Measurements from ENCODE around the gene URI1.
"Not testable (repeated sequence)": the region's sequence is repeated elsewhere in the genome, so short reads cannot be mapped to it uniquely, and the experiment has no call there.

URI1 gene

DNA sequence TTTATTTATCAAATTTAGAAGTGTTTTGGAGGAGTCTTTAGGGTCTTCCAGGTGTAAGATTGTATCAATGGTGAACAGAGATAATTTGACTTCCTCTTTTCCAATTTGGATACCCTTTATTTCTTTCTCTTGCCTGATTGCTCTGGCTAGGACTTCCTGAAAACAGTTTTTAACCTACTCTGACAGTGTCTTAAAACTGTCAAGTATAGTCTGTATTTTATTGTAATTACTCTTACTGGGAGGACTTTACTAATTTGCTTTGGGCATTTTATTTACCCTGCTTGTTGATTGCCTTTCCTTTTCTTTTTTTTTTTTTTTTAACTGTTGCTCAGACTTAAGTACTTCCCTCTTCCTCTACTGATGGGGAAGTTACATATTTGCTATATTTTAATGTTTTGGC is 81.3 kb downstream of the URI1 start:
- DNase-seq (ENCODE audit: low read depth in 2 of 2) = no peak

DNA sequence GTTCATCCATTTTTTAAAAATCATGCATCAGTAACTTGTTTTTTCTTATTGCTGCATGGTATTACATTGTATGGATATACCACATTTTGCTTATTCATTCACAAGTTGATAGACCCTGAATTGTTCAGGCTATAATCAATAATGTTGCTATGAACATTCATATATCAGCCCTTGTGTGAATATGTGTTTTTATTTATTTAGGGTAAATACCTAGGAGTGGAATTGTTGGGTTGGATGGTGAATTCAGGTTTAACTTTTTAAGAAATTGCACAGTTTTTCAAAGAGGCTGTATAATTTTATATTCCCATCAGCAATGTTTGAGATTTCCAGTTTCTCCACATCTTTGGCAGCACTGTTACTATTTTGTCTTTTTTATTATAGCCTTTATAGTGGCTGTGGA is 82.1 kb downstream of the URI1 start:
- DNase-seq (ENCODE audit: low read depth in 2 of 2) = no peak

DNA sequence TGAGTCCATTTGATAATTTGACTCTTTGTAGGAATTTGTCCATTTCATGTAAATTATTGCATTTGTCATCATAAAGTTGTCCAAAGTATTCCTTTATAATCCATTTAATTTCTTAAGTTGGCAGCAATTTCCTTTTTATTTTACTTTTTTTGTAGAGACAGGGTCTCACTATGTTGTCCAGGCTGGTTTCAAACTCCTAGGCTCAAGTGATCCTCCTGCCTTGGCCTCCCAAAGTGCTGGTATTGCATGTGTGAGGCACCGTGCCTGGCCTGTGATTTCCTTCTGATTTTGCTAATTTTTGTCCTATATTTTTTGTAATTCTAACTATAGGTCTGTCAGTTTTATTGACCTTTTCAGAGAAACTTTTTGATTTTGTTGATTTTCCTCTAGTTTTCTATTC is 84.9 kb downstream of the URI1 start:
- no peak for DNase-seq (ENCODE audit: low read depth in 2 of 2)

DNA sequence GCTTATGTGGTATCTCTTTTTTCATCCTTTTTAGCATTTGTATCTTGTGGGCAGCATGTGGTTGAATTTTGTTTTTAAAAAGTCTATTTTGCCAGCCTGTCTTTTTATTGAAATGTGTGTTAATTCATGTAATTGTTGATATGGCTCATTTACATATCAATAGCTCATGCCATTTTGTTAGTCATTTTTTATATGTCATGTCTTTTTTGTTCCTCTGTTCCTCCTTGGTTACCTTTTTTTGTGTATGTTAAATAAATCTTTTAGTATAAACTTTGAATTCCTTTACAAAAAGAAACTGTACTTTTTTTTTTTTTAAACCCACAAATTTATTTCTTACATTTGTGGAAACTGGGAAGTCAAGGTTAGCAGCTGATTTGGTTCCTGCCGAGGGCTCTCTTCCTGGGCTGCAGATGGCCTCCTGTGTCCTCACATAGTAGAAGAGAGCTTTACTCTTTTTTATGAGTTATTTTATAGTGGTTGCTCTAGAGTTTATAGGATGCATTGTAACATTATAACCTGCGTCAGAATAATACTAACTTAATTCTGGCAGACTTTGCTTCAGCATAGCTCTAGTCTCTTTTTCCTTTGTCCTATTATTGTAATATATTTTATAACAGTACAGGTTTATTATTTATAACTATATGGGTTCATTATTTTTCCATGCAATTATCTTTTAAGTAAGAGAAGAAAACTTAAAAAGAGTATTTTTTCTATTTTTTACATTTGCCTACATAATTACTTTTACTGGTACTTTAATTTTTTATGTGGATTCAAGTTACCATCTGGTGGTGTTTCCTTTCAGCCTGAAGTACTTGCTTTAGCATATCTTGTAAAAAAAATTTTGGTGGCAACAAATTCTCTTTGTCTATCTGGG is 86.3 kb downstream of the URI1 start:
- DNase-seq (ENCODE audit: low read depth in 2 of 2) = no peak

DNA sequence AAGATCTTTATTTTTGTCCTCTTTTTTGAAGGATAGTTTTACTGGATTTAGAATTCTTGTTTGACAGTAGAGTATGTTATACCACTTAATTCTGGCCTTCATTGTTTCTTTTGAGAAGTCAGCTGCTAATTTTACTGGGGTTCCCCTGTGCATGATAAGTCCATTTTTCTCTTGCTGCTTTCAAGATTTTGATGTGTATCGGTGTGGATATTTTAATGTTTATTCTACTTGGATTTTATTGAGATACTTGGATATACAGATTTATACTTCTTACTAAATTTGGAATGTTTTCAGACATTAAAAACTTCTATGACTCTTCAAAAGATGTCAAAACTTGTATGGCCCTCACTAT is 86.9 kb downstream of the URI1 start:
- no peak for DNase-seq (ENCODE audit: low read depth in 2 of 2)

DNA sequence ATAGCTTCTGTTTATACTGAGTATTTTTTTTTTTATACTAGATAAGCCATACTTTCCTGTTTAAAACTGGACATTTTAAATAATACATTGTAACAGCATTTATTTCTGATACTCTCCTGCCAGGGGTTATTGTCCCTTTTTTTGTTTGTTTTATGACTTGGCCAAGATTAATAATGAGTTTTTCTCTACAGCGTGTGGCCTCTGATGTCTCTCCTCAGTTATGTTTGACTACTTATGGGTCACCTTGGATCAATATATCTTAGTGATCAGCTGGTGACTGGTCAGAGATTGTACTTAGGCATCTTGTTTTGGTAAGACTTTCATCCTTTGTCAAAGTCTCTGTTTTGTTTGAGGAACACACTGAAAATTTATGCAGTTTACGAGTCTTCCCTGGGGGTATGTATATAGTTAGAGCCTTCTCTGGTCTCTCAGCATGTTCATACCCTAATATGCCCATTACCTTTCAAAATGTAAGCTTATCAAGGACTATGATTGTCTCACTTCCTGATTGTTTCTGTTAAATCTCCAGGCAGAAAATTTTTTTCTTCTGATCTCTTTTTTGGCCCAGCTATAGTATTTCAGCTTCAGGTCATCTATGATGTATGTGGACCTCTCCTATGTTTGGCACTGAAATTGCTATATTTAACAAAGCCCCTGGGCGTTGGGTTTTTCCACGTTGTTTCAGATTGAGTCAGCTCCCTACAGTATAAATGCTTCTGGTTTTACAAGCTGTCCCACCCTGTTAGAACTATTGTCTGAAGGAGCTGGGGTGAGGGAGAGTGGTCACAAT is 87.9 kb downstream of the URI1 start:
- no peak for DNase-seq (ENCODE audit: low read depth in 2 of 2)

DNA sequence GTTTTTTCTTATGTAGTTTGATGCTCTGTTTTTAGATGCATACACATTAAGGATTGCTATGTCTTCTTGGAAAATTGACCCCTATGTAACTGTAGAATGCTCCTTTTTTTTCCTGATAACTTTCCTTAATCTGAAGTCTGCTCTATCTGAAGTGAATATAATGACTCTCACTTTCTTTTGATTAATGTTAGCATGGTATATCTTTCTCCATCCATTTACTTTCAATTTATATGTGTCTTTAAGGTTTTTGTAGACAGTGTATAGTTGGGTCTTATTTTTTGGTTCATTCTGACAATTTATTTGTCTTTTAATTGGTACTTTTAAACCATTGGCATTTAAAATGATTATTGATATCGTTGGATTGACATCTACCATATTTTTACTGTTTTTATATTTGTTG is 92.3 kb downstream of the URI1 start:
- no peak for DNase-seq (ENCODE audit: low read depth in 2 of 2)

DNA sequence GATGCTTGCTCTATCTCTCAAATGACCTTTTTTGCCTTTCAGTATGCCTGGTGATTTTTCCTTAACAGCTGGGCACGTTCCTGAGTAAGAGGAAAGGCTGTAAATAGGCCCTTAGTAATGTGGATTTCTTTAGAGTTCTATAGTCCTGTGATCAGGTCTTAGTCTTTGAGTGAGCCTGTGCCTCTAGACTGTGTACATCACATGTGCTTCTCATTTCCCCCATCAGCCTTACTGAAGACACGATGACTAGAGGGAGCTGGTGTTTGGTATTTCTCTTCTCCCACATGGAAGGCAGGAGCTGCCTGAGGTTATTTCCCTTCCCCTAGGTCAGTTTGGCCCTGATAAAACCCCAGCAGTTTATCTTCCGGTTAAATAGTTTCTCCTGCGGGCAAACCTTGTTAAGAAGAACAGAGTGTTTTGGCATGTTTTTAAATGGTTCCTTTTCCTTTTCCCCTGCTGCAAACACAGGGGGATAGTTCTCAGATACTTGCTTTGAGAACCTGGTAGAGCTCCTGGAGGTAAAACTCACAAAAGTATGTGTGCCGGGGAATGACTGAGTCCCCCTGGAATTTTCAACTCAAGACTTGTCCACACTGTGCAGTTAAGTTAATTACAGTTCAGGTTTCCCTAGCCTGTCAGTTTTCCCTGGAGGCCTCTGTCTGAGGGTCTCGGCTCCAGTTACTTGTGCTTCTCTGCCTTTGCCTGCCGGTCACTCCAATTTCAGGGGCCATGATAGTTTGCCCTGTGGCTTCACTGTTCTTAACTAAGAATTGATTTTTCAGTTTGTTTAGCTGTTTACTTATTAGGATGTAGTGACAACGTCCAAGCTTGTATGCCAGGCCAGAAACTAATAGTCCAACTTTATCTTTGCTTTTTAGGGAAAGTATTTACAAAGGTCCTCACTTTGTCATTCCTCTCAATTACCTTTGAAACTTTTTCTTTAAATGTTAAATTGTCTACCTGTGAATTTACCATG is 94.4 kb downstream of the URI1 start:
- DNase-seq (ENCODE audit: low read depth in 2 of 2) = no peak

DNA sequence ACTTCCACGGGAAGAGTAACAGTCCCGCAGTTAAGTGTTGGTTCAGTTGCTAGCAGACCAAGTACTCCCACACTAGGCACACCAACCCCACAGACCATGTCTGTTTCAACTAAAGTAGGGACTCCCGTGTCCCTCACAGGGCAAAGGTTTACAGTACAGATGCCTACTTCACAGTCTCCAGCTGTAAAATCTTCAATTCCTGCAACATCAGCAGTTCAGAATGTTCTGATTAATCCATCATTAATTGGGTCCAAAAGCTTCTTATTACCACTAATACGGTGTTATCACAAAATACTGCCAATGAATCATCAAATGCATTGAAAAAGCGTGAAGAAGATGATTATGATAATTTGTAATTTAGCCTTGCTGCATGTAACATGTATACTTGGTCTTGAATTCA is 95.8 kb downstream of the URI1 start:
- DNase-seq (ENCODE audit: low read depth in 2 of 2) = no peak

DNA sequence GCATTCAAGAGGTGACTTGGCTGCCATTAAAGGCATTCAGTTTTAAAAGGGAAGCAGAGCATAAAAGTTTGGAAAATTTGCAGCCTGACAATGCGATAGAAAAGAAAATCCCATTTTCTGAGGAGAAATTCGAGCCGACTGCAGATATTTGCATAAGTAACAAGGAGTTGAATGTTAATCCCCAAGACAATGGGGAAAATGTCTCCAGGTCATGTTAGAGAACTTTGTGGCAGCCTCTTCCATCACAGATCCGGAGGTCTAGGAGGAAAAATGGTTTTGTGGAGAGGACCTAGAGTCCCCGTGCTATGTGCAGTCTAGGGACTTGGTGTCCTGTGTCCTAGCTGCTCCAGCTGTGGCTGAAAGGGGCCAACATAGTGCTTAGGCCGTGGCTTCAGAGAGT is 99.9 kb downstream of the URI1 start:
- not testable (repeated sequence) for DNase-seq (ENCODE audit: low read depth in 2 of 2)

DNA sequence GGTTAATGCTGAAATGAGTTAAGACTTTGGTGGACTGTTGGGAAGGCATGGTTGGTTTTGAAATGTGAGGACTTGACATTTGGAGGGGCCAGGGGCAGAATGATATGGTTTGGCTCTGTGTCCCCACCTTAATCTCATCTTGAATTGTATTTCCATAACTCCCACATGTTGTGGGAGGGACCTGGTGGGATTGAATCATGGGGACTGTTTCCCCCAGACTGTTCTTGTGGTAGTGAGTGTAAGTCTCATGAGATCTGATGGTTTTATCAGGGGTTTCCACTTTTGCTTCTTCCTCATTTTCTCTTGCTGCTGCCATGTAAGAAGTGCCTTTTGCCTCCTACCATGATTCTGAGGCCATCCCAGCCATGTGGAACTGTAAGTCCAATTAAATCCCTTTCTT is 101.0 kb downstream of the URI1 start:
- DNase-seq (ENCODE audit: low read depth in 2 of 2) = not testable (repeated sequence)

DNA sequence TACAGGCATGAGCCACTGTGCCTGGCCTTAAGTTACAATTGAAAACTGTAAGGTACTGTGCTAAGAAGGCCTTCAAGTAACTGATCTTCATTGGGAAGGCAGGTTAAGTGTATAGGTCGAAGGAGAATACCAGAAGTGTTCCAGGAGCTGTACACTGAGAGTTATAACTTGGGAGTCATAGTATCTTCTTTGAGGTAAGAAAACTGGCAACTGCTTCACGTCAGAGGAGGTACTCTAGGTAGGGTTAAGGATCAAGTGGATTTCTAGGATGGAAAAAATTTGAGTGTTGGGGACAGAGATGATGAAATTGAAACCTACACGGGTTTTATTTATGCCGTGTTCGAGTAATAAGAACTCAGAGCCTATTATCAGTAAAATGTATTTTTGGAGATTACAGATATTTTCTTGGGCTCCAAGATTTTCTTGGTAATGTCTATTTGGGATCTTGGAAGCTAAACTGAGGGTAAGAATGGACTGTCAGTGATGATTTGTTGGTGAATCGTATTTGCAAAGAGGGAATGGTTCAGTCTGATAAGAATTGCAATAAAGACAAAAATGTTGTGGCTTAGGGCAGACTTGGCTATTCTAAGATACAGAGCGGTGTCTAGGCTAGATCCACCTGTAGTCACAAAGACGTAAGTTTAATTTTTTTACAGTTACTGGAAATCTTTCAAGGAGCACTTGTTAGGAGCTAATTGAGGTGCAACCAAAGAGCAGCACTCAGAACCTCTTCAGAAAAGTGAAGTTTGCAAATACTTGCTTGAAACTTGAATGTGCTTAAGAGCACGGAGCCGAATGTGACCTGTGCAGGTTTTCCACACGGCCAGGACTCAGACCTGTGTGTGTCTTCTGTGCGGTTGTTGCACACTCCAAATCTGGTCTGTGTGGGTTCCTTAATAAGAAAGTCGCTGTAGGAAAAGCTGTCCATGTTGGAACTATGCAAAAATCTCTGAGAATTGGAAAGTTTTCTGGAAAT is 102.5 kb downstream of the URI1 start:
- DNase-seq (ENCODE audit: low read depth in 2 of 2) = no peak

DNA sequence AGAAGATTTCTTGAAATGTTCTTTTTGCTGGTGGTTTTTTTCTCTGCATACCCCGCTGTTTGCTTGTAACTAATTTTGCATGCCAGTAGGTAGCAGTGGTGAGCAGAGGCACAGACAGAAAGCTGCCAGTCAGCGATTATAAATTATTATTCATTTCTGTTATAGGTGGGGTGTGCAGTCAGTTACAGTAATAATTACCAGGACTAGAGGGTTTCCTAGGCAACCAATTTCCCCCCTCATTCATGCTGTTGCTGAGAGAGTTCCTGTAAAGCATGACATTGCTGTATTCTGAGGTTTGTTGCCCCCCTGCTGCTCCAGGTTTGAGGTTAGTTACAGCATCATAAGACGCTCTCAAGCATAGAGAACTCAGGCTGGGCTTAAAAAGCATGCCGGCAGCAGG is 104.5 kb downstream of the URI1 start:
- DNase-seq (ENCODE audit: low read depth in 2 of 2) = no peak

DNA sequence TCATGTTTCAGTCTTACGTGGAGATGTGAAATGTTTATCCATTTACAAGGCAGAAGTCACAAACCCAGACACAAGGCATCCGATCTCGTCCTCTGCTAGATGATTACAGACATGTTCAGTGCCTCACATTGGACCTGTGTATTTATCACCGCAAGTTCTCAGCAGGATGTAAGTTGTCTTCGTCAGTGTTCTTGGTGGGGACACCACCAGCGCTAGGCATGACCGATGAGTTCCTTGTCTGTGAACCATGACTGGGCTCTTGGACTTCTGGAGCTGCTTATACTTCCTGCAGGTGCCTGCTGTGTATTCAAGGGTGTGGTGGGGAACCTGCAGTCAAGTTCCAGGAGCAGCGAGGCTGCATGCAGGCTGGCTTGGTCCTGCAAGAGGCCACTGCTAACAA is 105.4 kb downstream of the URI1 start:
- no peak for DNase-seq (ENCODE audit: low read depth in 2 of 2)

DNA sequence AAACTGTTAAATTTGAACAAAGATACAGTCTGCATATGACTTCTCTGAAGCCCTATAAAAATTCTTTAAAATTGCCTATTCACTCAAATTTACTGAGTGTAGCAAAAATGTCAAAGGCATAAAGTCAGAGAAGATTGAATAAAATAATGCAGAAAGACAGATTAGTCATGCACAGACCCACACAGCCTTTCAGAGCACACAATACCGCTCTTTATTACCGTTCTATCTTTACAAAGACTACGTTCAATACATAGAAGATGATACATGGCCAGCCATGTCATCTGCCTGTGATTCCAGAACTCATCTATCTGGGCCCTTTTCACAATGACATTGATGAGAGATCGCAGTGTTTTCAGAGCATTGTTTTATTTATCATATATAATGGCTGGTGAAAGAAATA is 107.2 kb downstream of the URI1 start:
- DNase-seq (ENCODE audit: low read depth in 2 of 2) = no peak

DNA sequence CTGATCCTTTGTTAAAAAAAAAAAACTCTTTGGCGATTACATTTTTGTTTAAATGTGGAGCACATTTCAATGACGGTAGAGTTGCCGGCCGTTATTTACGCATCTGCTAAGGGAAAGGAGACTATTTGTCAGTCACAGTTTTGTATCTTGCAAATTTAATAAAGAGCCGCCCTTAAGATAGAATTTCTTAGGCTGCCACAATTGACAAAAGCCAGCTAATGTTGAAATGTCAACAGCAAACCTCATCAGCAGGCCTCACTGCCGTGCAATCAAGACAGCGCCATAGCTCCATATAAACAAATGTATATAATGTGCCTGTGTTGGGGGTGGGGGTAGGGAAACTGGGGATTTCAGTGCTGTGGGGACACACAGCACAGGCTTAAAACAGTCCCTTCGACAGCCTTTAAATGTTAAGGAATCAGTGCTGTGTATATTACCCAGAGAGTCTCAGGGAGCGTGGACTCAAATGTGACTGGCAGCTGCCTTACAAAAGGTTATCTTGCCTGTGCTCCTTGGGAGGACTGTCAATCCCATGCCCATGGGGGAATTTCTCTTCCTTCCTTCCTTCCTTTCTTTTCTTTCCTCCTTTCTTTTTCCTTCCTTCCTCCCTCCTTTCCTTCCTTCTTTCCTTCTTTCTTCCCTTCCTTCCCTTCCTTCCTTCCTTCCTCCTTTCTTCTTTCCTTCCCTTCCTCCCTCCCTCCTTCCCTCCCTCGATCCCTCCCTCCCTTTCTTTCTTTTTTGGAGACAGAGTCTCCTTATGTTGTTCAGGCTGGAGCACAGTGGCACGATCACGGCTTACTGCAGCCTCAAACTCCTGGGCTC is 108.0 kb downstream of the URI1 start:
- DNase-seq (ENCODE audit: low read depth in 2 of 2) = no peak

DNA sequence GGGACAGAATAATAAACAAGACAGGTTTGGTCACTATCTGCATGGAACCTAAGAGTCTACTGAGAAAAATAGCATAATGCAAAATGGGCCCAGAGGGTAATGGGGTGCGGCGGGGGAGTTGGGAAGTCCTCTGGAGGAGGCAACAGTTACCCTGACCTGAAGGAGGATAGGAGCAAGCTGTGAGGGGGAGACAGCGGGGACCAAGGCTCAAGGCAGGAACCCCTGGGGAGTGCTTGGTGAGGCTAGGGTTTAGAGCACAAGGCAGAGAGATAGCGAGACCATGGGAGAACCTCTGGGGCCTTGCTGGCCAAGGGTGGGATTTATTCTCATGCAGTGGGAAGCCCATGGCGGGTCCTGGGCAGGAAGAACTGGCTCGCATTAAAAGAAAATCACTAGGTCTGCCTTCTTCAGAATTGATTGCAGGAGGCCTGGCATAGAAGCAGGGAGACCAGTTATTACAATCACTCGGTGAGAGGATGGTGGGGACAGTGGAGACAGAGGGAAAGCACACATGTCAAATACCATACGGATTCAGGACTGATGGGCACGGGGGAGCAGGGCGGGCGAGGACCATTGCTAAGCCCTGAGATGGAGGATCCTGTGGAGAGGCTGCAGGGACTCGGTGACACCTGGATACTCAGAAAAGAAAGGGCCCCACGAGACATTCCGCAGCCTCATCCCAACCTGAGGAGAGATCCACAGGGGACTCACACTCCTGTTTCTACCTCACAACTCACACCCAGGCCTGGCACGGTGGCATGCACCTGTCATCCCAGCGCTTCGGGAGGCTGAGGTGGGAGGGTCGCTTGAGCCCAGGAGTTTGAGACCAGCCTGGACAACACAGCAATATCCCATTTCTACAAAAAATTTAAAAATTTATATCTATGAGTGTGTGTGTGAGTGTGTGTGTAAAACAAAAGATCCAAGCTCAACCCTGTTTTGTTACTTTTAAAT is 110.4 kb downstream of the URI1 start:
- no peak for DNase-seq (ENCODE audit: low read depth in 2 of 2)

DNA sequence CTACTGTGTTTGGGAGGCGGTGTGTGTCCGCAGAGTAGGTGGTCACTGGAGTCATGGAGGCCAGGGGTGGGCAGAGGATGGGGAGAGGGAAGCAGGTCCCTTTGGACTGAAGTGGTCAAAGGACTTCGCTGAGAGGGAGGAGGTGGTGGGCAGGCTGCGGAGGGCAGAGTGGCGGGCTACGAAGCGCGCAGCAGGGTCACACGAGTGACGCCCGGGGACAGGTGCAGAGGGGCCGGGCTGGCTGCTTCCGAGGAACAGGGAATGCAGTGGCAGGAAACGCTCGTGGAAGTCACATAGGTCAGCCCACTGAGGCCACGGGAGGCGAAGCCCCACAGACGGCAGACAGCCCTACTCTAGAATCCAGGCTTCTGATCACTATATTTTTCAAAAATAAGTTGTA is 111.5 kb downstream of the URI1 start:
- no peak for DNase-seq (ENCODE audit: low read depth in 2 of 2)

DNA sequence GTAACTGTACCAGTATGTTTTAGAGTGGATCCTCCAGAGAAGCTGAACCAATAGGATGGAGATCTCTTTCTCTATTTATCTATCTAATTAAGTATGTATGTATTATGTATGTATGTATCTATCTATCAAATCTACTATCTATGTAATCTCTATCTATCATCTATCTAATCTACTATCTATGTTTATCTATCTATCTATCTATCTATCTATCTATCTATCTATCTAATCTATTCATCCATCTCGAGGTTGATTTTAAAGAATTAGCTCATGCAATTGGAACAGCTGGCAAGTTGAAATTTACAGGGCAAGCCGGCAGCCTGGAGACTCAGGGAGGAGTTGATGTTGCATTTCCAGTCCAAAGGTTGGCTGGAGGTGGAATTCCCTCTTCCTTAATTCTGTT is 112.2 kb downstream of the URI1 start:
- DNase-seq (ENCODE audit: low read depth in 2 of 2) = no peak

Data from stimulated activated CD4-positive, alpha-beta T cell treated with anti-CD3 and anti-CD28 coated beads, Interleukin-1b, Interleukin-23, amount 100 ng/mL, for 4 hours (primary cell).